HG03520 (cell line): ENCODE data around the gene MILR1.
"Not testable (repeated sequence)": the region's sequence is repeated elsewhere in the genome, so short reads cannot be mapped to it uniquely, and the experiment has no call there.

Experiments
- ATAC-seq: cut with Tn5 transposase; IDR thresholded peaks from one replicate; pipeline ENCODE4 v1.9.1; 2021; ENCODE audit warnings: mild to moderate bottlenecking, moderate library complexity; ENCODE audit not compliant: unreplicated experiment

MILR1 gene

GRCh38 chr17:64426596-64426995 is 22.3 kb upstream of the MILR1 start:
- no peak for ATAC-seq

DNA sequence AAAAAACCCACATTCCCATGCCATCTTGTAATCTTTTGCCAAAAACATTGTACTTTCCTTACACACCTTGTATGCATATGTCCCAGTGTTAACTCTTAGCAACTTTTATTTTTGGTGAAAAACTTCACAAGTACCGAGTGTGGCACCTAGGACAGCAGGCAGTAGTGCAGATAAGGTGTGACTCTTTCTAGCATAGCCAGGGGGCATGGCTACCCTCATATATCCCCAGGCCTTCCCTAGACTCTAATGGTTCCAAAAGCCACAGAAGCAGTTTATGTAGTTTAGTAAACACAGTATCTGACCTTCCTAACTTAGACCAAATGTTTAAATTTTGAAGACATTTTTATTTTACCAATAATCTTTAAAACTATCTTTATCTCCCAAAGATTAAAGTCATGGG is 20.5 kb upstream of the MILR1 start:
- no peak for ATAC-seq

- not testable (repeated sequence) for ATAC-seq
These were observed 18.9 kb upstream of the MILR1 start for GRCh38 chr17:64430036-64430435.

DNA sequence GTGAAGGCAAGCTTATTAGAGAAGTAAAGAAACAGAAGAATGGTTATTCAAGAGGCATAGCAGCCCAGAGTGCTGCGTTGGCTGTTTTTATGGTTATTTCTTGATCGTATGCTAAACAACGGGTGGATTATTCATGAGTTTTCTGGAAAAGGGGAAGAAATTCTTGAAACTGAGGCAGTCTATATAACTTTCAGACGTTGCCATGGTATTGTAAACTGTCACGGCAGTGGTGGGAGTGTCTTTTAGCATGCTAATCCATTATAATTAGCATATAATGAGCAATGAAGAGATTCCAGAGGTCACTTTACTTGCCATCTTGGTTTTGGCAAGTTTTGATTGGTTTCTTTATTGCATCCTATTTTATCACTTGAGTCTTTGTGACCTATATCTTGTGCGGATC is 17.4 kb upstream of the MILR1 start:
- no peak for ATAC-seq

DNA sequence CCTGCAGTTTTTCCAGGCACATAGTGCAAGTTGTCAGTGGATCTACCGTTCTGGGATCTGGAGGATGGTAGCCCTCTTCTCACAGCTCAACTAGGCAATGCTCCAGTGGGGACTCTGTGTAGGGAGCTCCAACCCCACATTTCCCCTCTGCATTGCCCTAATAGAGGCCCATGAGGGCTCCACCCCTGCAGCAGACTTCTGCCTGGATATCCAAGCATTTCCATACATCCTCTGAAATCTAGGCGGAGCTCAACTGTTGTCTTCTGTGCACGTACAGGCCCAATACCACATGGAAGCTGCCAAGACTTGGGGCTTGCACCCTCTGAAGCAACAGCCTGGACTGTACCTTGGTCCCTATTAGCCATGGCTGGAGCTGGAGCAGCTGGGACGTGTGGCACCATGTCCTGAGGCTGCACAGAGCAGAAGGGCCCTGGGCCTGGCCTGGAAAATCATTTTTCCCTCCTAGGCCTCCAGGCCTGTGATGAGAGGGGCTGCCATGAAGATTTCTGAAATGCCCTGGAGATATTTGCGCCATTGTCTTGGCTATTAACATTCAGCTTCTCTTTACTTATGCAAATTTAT is 10.9 kb upstream of the MILR1 start:
- no peak for ATAC-seq

GRCh38 chr17:64439521-64439920 is 9.4 kb upstream of the MILR1 start:
- ATAC-seq: not testable (repeated sequence)

GRCh38 chr17:64439956-64440355 is 9.0 kb upstream of the MILR1 start:
- no peak for ATAC-seq

DNA sequence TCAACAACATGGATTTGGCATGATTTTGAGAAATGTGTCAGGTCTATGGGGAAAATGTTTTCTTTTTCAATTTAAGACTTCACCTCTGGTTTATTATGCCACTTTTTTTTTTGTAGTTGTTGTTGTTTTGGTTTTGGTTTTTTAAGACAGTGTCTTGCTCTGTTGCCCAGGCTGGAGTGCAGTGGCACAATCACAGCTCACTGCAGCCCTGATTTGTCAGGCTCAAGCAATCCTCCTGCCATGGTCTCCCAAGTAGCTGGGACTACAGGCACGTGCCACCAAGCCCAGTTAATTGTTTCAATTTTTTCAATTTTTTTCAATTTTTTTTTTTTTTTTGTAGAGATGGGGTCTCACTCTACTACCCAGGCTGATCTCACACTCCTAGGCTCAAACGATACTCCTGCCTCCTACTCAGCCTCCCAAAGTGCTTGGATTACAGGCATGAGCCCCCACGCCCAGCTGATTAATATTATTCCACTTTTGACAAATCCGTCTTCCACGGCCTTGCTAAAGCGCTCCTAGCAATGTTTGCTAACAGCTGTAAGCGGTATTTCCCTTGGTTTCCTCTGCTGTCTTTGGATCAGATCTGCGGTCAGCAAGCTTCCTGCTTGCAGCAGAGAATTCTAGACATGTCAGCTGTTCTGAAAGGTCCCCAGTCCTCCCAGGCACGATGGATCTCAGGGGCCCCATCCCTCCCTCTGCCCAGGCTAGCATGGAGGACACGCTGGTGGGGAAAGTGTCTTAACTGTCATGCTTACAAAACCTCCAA is 7.0 kb upstream of the MILR1 start:
- ATAC-seq: no peak

DNA sequence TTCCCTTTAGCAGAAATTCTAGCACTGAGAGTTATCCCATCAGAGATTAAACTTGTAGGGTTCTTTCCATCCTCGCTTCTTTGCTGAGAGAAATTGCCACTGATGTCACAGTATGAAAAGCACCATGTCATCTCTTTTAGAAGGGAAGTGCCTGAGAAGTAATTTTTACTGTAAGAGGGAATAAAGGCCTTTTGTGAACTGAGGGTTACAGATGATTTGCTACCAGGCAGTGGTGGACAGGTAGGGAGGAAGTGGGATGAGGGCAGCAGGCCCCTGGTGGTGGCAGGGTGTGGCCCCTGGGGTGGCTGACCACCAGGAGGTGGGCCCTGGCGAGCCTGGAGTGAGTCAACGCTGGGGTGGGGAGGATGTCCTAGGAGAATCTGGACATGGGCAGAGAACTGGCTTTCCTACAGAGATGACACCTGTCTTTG is 6.4 kb upstream of the MILR1 start:
- no peak for ATAC-seq

DNA sequence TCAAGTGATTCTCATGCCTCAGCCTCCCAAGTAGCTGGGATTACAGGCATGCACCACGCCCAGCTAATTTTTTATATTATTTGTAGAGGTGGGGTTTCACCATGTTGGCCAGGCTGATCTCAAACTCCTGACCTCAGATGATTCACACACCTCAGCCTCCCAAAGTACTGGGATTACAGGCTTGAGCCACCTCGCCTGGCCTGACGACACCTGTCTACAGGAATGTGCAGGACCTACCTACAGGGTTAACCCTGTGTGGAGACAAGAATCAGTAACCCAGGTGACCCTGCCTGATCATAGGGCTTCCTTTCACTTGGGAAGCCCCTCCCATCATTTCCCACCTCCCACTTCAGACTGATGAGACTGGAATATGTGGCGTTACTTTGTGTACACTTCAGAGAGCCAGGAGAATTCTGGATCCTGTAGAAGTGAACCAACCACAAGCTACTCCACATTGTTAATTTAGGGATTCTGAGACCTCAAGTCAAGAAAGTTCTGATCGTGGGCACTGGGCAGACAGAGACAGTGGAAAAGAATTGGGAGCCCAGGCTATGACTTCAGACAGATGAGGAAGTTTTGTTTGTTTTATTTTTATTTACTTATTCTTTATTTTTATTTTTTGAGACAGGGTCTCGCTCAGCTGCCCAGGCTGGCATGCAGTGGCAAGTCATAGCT is 5.7 kb upstream of the MILR1 start:
- ATAC-seq: no peak

DNA sequence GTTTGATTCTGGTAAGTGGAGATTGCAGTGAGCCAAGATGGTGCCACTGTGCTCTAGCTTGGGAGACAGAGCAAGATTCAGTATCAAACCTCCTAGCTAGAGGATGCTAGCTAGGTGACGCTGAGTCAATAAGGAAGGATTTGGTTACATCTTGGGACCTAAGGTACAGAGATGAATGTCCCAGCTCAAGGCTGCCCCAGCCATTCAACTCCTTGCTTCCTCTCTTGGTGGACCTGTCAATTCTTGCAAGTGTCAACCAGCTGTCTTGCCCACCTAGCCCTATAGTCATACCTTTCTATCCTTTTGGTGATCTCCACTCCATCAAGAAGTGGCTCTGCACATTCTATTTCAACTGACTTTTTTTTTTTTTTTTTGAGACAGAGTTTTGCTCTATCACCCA is 1.4 kb upstream of the MILR1 start:
- ATAC-seq: no peak

DNA sequence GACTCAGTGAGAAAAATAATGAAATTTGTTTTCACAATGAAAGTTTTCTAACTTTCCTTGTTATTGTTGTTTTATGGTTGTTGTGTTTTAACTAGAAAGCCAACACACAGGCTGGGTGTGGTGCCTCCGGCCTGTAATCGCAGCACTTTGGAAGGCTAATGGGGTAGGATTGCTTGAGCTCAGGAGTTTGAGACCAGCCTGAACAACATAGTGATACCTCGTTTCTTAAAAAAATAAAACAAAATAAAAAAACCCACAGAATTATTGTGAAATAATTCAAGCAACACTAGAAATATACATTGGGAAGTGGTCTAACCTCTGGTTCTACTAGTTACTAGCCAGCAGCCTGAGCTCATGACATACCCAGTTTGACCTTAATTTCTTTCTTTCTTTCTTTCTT is 630 bp downstream of the MILR1 start:
- no peak for ATAC-seq

DNA sequence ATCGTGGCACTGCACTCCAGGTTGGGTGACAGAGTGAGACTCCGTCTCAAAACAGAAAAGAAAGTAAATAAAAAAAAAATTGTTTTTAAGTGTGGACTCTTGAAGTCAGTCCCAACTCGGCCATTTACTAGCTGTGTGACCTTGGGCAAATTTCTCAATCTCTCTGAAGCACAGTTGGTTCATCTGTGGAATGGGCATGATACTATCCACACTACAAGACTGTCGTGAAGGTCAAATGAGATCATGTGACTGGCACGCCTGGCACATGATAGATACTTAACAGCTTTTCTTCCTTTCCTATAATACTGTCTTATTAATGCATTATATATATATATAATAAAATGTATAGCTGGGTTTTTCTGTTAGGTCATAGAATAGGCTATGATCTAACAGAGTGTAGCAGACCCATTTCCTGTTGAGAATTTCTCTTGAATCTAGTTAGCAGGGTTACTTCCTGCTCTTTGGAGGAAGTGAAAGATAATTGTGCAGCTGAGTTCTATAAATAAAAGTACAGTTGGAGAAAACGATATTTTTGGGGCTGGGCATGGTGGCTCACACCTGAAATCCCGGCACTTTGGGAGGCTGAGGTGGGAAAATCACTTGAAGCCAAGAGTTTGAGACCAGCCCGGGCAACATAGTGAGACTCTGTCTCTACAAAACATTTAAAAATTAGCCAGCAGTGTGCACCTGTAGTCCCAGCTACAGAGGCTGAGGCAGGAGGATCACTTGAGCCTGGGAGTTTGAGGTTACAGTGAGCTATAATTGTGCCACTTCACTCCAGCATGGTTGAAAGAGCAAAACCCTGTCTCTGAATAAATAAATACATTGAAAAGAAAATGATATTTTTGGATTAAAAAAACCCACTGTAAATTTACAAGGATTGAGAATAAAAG is 7.3 kb downstream of the MILR1 start:
- no peak for ATAC-seq

DNA sequence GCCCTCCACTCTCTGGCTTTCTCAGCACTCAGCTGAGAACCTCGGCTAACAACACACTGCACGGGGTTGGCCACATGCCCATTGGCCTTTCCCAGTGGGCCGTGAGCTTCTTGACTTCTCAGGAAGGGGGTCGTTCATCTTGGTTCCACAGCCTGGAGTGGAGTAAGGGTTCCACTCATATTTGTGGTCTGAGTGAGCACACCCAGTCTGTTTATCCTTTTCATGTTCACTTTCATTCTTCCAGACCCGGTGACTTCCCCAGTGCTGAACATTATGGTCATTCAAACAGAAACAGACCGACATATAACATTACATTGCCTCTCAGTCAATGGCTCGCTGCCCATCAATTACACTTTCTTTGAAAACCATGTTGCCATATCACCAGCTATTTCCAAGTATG is 8.2 kb downstream of the MILR1 start:
- ATAC-seq: no peak

- no peak for ATAC-seq
These were observed 9.8 kb downstream of the MILR1 start for GRCh38 chr17:64458756-64459155.

DNA sequence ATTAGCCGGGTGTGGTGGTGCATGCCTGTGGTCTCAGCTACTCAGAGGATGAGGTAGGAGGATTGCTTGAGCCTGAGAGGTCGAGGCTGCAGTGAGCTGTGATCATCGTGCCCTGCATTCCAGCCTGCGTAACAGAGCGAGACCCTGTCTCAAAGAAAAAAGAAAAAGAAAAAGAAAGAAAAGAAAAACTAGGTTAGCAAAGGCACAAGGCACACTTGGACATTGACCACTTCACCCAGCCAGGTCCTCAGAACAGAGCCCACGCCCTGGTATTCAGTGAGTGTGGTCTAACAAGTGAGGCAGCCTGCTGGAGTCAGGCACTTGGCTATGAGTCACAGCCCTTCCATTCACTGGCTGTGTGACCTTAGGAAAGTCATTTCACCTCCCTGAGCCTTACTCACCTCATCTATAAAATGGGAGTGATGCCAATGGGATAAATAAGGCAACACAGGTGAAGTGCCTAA is 10.4 kb downstream of the MILR1 start:
- ATAC-seq: no peak

- ATAC-seq: not testable (repeated sequence)
These were observed 10.9 kb downstream of the MILR1 start for GRCh38 chr17:64459818-64460217.

DNA sequence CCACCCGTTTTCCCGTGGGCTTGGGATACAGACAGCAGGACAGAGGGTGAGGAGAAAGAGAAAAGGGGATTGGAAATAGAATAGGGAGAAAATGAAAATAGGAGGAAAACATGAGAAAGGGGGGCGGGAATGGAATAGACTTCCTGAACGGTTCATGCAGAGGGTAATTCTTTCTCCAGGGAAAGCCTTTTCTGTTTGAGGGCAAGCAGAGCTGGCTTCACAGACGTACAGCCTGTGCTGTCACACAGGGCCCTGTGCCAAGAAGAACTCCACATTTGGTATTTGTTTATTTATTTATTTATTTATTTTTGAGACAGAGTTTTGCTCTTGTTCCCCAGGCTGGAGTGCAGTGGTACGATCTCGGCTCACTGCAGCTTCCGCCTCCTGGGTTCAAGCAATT is 12.0 kb downstream of the MILR1 start:
- no peak for ATAC-seq

DNA sequence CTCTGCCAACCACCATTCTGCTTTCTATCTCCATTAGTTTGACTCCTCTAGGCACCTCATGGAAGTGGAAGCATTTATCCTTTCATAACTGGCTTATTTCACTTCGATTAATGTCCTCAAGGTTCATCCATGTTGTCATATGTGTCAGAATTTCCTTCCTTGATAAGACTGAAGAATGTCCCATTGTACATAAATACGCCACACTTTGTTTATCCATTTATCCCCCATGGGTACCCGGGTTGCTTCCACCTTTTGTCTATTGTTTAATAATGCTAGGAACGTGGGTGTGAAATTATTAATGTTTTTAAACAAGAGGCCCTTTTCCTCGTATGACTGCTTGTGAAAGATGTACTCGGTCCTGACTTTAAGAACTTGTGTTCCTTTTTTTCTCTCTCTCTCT is 12.9 kb downstream of the MILR1 start:
- no peak for ATAC-seq

DNA sequence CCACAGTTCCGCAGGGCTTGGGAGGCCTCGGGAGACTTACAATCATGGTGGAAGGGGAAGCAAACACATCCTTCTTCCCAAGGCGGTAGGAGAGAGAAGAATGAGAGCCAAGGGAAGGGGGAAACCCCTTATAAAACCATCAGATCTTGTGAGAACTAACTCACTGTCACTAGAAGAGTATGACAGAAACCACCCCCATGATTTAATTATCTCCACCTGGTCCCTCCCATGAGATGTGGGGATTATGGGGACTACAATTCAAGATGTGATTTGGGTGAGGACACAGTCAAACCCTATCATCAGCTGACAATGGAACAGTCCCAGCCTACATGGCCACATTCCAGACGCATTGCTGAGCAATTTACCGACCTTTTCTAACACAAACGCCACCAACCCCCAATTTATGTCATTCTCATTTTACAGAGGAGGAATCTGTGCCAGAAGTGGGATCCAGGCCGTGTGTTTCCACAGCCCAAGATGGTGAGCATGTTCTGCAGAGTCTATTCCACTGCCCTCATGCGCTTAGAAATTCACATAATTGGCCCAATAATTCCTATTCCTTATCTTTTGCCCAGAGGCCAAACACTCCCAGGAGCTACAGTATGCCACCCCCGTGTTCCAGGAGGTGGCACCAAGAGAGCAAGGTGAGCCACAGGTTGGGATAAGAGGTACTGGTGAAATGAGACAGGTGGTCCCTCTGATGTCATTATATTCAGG is 17.3 kb downstream of the MILR1 start:
- ATAC-seq: no peak
